Measurements from ENCODE around the gene ATXN3L.

DNA sequence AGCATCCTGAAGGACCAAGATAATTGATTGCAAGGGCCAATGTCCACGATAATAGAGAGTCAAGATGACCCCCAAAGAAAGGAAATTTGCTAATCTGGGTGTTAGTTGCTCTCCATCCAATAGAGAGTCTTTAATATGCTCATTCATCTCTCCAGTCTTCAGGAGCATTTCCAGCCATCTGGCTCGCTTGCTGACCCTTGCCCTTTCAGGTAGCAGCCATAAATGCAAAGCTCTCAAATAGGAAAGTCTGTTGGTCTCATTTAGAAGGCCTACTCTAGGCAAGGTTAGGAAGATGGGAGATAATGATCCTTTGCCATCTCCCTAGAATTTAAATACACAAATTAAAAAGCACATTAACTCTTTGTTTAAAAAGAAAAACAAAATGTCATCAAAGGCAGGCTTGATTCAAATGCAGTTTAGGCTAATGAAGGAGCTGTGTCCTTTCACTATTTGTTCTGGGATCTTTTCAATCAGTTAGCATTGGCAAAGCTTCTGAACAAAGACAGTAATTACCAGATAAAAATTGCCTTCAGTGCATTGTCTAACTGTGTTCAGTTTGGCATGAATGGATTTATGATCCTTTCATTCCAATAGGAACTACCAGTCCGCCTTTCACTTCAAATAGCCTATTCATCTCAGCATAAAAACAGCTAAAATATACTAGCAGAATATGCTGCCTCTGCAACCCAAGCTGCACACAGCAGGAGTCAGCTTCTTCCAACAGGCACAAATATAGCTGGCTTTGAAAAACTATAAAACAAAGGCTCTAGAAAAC lies 49.6 kb upstream of the ATXN3L start:
- TF ChIP-seq, protein P1, sequence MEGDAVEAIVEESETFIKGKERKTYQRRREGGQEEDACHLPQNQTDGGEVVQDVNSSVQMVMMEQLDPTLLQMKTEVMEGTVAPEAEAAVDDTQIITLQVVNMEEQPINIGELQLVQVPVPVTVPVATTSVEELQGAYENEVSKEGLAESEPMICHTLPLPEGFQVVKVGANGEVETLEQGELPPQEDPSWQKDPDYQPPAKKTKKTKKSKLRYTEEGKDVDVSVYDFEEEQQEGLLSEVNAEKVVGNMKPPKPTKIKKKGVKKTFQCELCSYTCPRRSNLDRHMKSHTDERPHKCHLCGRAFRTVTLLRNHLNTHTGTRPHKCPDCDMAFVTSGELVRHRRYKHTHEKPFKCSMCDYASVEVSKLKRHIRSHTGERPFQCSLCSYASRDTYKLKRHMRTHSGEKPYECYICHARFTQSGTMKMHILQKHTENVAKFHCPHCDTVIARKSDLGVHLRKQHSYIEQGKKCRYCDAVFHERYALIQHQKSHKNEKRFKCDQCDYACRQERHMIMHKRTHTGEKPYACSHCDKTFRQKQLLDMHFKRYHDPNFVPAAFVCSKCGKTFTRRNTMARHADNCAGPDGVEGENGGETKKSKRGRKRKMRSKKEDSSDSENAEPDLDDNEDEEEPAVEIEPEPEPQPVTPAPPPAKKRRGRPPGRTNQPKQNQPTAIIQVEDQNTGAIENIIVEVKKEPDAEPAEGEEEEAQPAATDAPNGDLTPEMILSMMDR (IDR thresholded peaks at IDR 0.05): no peak
- no peak for TF ChIP-seq ZFX (IDR thresholded peaks at IDR 0.05; ENCODE audit: borderline replicate concordance)
